Measurements from ENCODE around the gene TMEM59.
"Not testable (repeated sequence)": the region's sequence is repeated elsewhere in the genome, so short reads cannot be mapped to it uniquely, and the experiment has no call there.

TMEM59 gene

GRCh38 chr1:54052431-54052933 lies 522 bp downstream of the TMEM59 start:
- peak; percentile 10 for DNase-seq

GRCh38 chr1:54051933-54052430 lies 1.0 kb downstream of the TMEM59 start:
- no peak for DNase-seq

- not testable (repeated sequence) for DNase-seq
Observed at GRCh38 chr1:54050435-54050834, 2.6 kb downstream of the TMEM59 start.

GRCh38 chr1:54047384-54048305 lies 5.4 kb downstream of the TMEM59 start:
- DNase-seq: no peak

GRCh38 chr1:54046671-54047383 lies 6.2 kb downstream of the TMEM59 start:
- DNase-seq: no peak

- no peak for DNase-seq
Observed at GRCh38 chr1:54045496-54045895, 7.5 kb downstream of the TMEM59 start.

GRCh38 chr1:54041806-54042205 lies 11.2 kb downstream of the TMEM59 start:
- no peak for DNase-seq

GRCh38 chr1:54037476-54037875 lies 15.5 kb downstream of the TMEM59 start:
- no peak for DNase-seq

GRCh38 chr1:54028306-54029251 lies 24.4 kb downstream of the TMEM59 start:
- DNase-seq: no peak

- no peak for DNase-seq
Observed at GRCh38 chr1:54027848-54028247, 25.2 kb downstream of the TMEM59 start.

GRCh38 chr1:54024811-54025210 lies 28.2 kb downstream of the TMEM59 start:
- DNase-seq: not testable (repeated sequence)

- DNase-seq: no peak
Observed at GRCh38 chr1:54024358-54024757, 28.6 kb downstream of the TMEM59 start.

GRCh38 chr1:54019562-54020176 lies 33.3 kb downstream of the TMEM59 start:
- DNase-seq: not testable (repeated sequence)

GRCh38 chr1:54018635-54019034 lies 34.4 kb downstream of the TMEM59 start:
- no peak for DNase-seq

- DNase-seq: no peak
Observed at GRCh38 chr1:54017979-54018378, 35.0 kb downstream of the TMEM59 start, which contains the start of gene LDLRAD1. Gene LDLRAD1, minus strand, starts transcription at chr1:54018186. Its CDS starts 74 bp downstream, at chr1:54018112.

- no peak for DNase-seq
Observed at GRCh38 chr1:54016343-54017282, 36.4 kb downstream of the TMEM59 start.

GRCh38 chr1:54014009-54014629 lies 38.9 kb downstream of the TMEM59 start:
- no peak for DNase-seq

GRCh38 chr1:54013393-54014008 lies 39.5 kb downstream of the TMEM59 start:
- DNase-seq: no peak

GRCh38 chr1:54012863-54013262 lies 40.1 kb downstream of the TMEM59 start:
- DNase-seq: no peak

GRCh38 chr1:54012008-54012325 lies 41.0 kb downstream of the TMEM59 start:
- DNase-seq: no peak
